Hepatocyte (in vitro differentiated cells): ENCODE data around the gene PSMB2.

Source experiments
- CTCF ChIP-seq: fragments of 200-600 bp; sonication (generic); IDR thresholded peaks from 2 replicates; pipeline ENCODE4 v1.5.1; 2016; ENCODE audit warnings: antibody characterized with exemption, mild to moderate bottlenecking; ENCODE audit not compliant: poor library complexity
- EZH2 ChIP-seq: fragments of 200-600 bp; sonication (generic); IDR thresholded peaks from 2 replicates; pipeline ENCODE4 v1.6.1; 2016; ENCODE audit warnings: antibody characterized with exemption, mild to moderate bottlenecking, borderline replicate concordance
- EZH2phosphoT487 ChIP-seq: fragments of 200-600 bp; sonication (generic); IDR thresholded peaks from one replicate; pipeline ENCODE4 v1.6.1; 2018; ENCODE audit warnings: antibody characterized with exemption, mild to moderate bottlenecking, low read depth, moderate library complexity; ENCODE audit not compliant: unreplicated experiment, severe bottlenecking

DNA sequence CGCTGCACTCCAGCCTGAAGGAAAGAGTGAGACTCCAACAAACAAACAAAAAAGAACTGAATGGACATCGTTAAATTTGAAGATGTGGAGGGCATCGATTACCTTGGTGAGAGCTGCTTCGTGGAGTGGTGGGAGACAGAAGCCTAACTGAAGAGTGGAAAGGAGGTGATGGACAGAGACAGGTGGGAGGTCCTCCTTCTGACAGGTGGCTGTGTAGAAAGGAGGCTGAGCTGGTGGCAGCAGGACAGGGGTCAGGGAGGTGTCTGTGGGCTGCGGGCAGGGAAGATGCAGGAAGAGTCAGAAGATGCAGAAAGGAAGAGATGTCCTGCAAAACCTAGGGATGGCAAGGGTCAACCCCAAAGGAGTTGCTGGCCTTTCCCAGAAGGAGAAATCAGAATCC, 46.8 kb upstream of the PSMB2 start:
- TF ChIP-seq CTCF (no peak), EZH2phosphoT487 (no peak), EZH2 (no peak)
